ENCODE results near the gene RELN. TPM values are rescaled to one million over a fixed set of nuclear protein-coding genes. Genes with fewer than 3 reads are reported as not detected.

Gene RELN
- total and polyA plus RNA-seq, 9 of the 15 experiments (the other 6 are each of a cell fraction or from before 2014, with no cell fraction given): 12.9 to 43.2 (median 18.1) TPM

- TF ChIP-seq VEZF1 (CRISPR knock-in tag; IDR thresholded peaks at IDR 0.05) (peak; percentile 95), FOXM1 (IDR thresholded peaks at IDR 0.05; ENCODE audit: low read depth) (no peak), FOXM1 (CRISPR knock-in tag; IDR thresholded peaks at IDR 0.05; ENCODE audit: low read depth) (no peak), BCLAF1 (IDR thresholded peaks at IDR 0.05; ENCODE audit: borderline replicate concordance in 1 of 2, control insufficient read depth in 1 of 2, low read depth in 2 of 2, low read length in 1 of 2) (no peak), RFX5 (IDR thresholded peaks at IDR 0.05; ENCODE audit: low read depth, low read length) (no peak), HDAC8 (tag; IDR thresholded peaks at IDR 0.05) (no peak)
Observed at GRCh38 chr7:103989200-103989784, at the start of gene RELN (continued).
